ENCODE data around the gene DCC. TPM values are rescaled to one million over a fixed set of nuclear protein-coding genes. Genes with fewer than 3 reads are reported as not detected.
A peak's percentile ranks its signal among the peaks of the same experiment; 100 is the strongest.

DCC gene
- total RNA-seq, 1 donor from 2014 or later = 1.0 TPM

GRCh38 chr18:52898485-52899058, 558.6 kb downstream of the DCC start:
- no peaks in the 10 kb centered on the region for H3K36me3 Mint-ChIP-seq
- no peak overlapping the region for H3K27ac Mint-ChIP-seq
- TF ChIP-seq CTCF (IDR thresholded peaks at IDR 0.05; ENCODE audit: unreplicated experiment) = no peak
- H3K4me3 Mint-ChIP-seq = no peak overlapping the region
- no peaks in the 10 kb centered on the region for H3K9me3 Mint-ChIP-seq
- no peak for DNase-seq (ENCODE audit: low spot score in 2 of 2, unreplicated experiment in 2 of 2)
- no peaks in the 10 kb centered on the region for H3K27me3 Mint-ChIP-seq (ENCODE audit: low read depth)
- H3K4me1 Mint-ChIP-seq = no peaks in the 10 kb centered on the region

GRCh38 chr18:52902188-52902587, 562.2 kb downstream of the DCC start:
- TF ChIP-seq CTCF (IDR thresholded peaks at IDR 0.05; ENCODE audit: unreplicated experiment) = no peak
- Mint-ChIP-seq H3K27me3 (ENCODE audit: low read depth) (peaks cover 2% of the 10 kb centered on the region), H3K4me1 (no peaks in the 10 kb centered on the region), H3K9me3 (no peaks in the 10 kb centered on the region), H3K27ac (no peak overlapping the region), H3K36me3 (no peaks in the 10 kb centered on the region), H3K4me3 (no peak overlapping the region)
- no peak for DNase-seq (ENCODE audit: low spot score in 2 of 2, unreplicated experiment in 2 of 2)

GRCh38 chr18:52903857-52904256, 563.9 kb downstream of the DCC start:
- Mint-ChIP-seq H3K36me3 (no peaks in the 10 kb centered on the region), H3K4me1 (no peaks in the 10 kb centered on the region), H3K4me3 (no peak overlapping the region), H3K27me3 (ENCODE audit: low read depth) (peaks cover 2% of the 10 kb centered on the region), H3K27ac (no peak overlapping the region), H3K9me3 (no peaks in the 10 kb centered on the region)
- peak; percentile 80 for TF ChIP-seq CTCF (IDR thresholded peaks at IDR 0.05; ENCODE audit: unreplicated experiment)
- DNase-seq (ENCODE audit: low spot score in 2 of 2, unreplicated experiment in 2 of 2) = peak in 1 of 2 experiments; percentile 59

- no peaks in the 10 kb centered on the region for H3K36me3 Mint-ChIP-seq
- H3K4me3 Mint-ChIP-seq = no peak overlapping the region
- peaks cover 2% of the 10 kb centered on the region for H3K27me3 Mint-ChIP-seq (ENCODE audit: low read depth)
- no peak overlapping the region for H3K27ac Mint-ChIP-seq
- TF ChIP-seq CTCF (IDR thresholded peaks at IDR 0.05; ENCODE audit: unreplicated experiment) = no peak
- no peaks in the 10 kb centered on the region for H3K9me3 Mint-ChIP-seq
- no peaks in the 10 kb centered on the region for H3K4me1 Mint-ChIP-seq
- DNase-seq (ENCODE audit: low spot score in 2 of 2, unreplicated experiment in 2 of 2) = no peak
Observed at GRCh38 chr18:52907543-52908308, 567.7 kb downstream of the DCC start.

- peaks cover 4% of the 10 kb centered on the region for H3K27me3 Mint-ChIP-seq (ENCODE audit: low read depth)
Observed at GRCh38 chr18:52914148-52914547, 574.2 kb downstream of the DCC start.

More at GRCh38 chr18:52914148-52914547, 574.2 kb downstream of the DCC start:
- Mint-ChIP-seq H3K4me1 (no peaks in the 10 kb centered on the region), H3K9me3 (no peaks in the 10 kb centered on the region), H3K36me3 (no peaks in the 10 kb centered on the region), H3K4me3 (no peak overlapping the region), H3K27ac (no peak overlapping the region)
- DNase-seq (ENCODE audit: low spot score in 2 of 2, unreplicated experiment in 2 of 2) = no peak
- no peak for TF ChIP-seq CTCF (IDR thresholded peaks at IDR 0.05; ENCODE audit: unreplicated experiment)
